22Rv1 (cell line): ENCODE data around the gene SRGN.

Experiments
- H3K27ac ChIP-seq: fragments of 450-650 bp; 2 replicates; pipeline ENCODE4 v1.5.1; 2017
- ZFX ChIP-seq: fragments of 450-650 bp; IDR thresholded peaks from 2 replicates; pipeline ENCODE4 v1.6.1; 2017; ENCODE audit warnings: antibody characterized with exemption, borderline replicate concordance
- TF ChIP-seq, protein P1 (sequence below): fragments of 450-650 bp; IDR thresholded peaks from 2 replicates; pipeline ENCODE4 v1.5.1; 2017; ENCODE audit warnings: mild to moderate bottlenecking

Gene SRGN

DNA sequence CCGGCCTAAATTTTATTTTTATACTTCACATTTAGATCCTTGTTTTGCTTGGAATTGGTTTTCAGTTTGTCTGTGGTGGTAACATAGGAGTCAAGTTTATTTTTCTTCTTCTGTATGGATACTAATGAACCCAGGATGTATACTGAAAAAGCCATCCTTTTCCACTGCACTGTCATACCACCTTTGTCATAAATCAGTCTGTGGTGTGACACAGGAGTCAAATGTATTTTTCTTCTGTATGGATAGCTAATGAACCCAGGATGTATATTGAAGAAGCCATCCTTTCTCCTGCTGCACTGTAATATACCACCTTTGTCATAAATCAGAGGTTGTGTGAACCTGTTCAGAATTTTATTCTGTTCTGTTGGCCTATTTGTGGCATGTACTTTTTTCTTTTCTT lies 57.4 kb downstream of the SRGN start:
- no peak overlapping the region for H3K27ac ChIP-seq
- no peak for TF ChIP-seq ZFX

DNA sequence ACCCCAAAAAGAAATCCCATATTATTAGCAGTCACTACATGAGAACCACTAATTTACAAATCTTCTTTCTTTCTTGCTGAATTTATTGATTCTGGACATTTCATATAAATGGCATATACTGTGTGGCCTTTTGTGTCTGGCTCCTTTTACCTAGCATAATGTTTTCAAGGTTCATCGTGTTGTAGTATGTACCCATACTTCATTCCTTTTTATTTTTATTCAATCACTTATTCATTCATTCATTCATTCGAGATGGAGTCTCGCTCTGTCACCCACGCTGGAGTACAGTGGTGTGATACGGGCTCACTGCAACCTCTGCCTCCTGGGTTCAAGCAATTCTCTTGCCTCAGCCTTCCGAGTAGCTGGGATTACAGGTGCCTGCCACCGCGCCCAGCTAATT lies 58.0 kb downstream of the SRGN start:
- no peak overlapping the region for H3K27ac ChIP-seq
- TF ChIP-seq, protein P1, sequence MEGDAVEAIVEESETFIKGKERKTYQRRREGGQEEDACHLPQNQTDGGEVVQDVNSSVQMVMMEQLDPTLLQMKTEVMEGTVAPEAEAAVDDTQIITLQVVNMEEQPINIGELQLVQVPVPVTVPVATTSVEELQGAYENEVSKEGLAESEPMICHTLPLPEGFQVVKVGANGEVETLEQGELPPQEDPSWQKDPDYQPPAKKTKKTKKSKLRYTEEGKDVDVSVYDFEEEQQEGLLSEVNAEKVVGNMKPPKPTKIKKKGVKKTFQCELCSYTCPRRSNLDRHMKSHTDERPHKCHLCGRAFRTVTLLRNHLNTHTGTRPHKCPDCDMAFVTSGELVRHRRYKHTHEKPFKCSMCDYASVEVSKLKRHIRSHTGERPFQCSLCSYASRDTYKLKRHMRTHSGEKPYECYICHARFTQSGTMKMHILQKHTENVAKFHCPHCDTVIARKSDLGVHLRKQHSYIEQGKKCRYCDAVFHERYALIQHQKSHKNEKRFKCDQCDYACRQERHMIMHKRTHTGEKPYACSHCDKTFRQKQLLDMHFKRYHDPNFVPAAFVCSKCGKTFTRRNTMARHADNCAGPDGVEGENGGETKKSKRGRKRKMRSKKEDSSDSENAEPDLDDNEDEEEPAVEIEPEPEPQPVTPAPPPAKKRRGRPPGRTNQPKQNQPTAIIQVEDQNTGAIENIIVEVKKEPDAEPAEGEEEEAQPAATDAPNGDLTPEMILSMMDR = no peak
- no peak for TF ChIP-seq ZFX

DNA sequence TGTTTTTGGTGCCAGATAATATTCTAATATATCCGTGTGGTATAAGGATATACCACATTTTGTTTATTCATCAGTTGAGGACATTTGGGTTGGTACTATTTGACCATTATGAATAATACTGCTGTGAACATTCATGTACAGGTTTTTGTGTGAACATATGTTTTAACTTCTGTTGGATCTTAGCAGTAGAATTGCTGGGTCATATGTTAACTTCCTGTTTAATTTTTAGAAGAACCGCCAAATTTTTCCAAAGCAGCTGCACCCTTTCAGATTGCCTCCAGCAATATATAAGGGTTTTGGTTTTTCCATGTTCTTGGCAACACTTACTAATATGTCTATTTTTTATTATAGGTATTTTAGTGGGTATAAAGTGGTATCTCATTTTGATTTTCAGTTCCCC lies 58.9 kb downstream of the SRGN start:
- TF ChIP-seq ZFX = no peak
- H3K27ac ChIP-seq = no peak overlapping the region

DNA sequence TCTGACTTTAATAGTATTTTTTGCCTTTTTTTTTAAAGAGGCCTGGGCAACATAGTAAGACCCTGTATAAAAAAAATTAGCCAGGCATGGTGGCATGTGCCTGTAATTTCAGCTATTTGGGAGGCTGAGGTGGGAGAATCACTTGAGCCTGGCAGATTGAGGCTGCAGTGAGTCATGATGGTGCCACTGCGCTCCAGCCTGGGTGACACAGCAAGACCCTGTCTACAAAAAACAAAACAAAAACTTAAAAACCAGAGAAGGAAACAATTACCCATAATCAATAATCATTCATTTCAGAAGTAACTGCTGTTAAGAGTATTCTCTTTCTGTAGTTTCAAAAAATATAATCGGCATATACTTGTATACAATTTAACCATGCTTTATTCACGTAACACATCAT lies 64.1 kb downstream of the SRGN start:
- no peak overlapping the region for H3K27ac ChIP-seq
- TF ChIP-seq, protein P1 = no peak
- no peak for TF ChIP-seq ZFX

DNA sequence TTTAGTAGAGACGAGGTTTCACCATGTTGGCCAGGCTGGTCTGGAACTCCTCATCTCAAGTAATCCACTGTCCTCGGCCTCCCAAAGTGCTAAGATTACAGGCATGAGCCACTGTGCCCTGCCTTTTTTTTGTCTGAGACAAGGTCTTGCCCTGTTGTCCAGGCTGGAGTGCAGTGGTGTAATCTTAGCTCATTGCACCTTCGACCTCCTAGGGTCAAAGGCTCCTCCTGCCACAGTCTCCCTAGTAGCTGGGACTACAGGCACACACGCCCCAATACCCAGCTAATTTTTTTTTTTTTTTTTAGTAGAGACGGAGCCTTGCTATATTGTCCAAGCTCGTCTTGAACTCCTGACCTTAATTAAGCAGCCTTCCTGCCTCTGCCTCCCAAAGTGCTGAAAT lies 65.3 kb downstream of the SRGN start:
- no peak for TF ChIP-seq ZFX
- TF ChIP-seq, protein P1 = no peak
- H3K27ac ChIP-seq = no peak overlapping the region
